Adrenal gland (tissue), 5 donors: Measurements from ENCODE around the gene REXO1.

Source experiments
- POLR2A ChIP-seq, 2 donors: fragments of 450-650 bp; IDR thresholded peaks; one replicate each; pipeline ENCODE4 v1.6.1; 2017; ENCODE audit warnings: antibody characterized with exemption in 2 of 2, mild to moderate bottlenecking in 2 of 2, moderate library complexity in 1 of 2
- TF ChIP-seq, protein P1 (sequence below), 6 experiments: fragments of 450-650 bp in 4 of 6; fragments of 200-600 bp in 2 of 6; sonication (generic) in 1 of 6; IDR thresholded peaks; 1 replicate in 5 of 6; 2 replicates in 1 of 6; pipeline versions ENCODE4 v1.5.1 to v1.8.0; 2016 to 2021; ENCODE audit warnings: antibody characterized with exemption in 6 of 6, mild to moderate bottlenecking in 2 of 6, moderate library complexity in 1 of 6
- donor health status: DM: no; HTN: no; CAD: no.

GRCh38 chr19:1847348-1847683, 967 bp downstream of the REXO1 start:
- TF ChIP-seq, protein P1, sequence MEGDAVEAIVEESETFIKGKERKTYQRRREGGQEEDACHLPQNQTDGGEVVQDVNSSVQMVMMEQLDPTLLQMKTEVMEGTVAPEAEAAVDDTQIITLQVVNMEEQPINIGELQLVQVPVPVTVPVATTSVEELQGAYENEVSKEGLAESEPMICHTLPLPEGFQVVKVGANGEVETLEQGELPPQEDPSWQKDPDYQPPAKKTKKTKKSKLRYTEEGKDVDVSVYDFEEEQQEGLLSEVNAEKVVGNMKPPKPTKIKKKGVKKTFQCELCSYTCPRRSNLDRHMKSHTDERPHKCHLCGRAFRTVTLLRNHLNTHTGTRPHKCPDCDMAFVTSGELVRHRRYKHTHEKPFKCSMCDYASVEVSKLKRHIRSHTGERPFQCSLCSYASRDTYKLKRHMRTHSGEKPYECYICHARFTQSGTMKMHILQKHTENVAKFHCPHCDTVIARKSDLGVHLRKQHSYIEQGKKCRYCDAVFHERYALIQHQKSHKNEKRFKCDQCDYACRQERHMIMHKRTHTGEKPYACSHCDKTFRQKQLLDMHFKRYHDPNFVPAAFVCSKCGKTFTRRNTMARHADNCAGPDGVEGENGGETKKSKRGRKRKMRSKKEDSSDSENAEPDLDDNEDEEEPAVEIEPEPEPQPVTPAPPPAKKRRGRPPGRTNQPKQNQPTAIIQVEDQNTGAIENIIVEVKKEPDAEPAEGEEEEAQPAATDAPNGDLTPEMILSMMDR (IDR thresholded peaks at IDR 0.05), result no peak
- TF ChIP-seq POLR2A (IDR thresholded peaks at IDR 0.05), result no peak
